Kidney (tissue), 14 donors: Measurements from ENCODE around the gene ABCA8. TPM values are rescaled to one million over a fixed set of nuclear protein-coding genes. Genes with fewer than 3 reads are reported as not detected.

ENCODE experiments used
- DNase-seq, 5 donors: peaks; one replicate each; pipeline ENCODE4 v3.0.0-alpha.2; 2013 to 2020
- FAIRE-seq: peaks from 2 replicates; lab custom pipeline; 2012; peaks lifted over from hg19 to GRCh38; lab: Jason Lieb, UNC
- H3K27ac ChIP-seq, 2 donors: one replicate each; pipeline ENCODE4 v1.7.0; 2013; ENCODE audit warnings: low read depth in 2 of 2, low read length in 2 of 2, inconsistent platforms in 1 of 2
- H3K27me3 ChIP-seq: one replicate; pipeline ENCODE4 v1.7.1; 2013; ENCODE audit warnings: low read length, inconsistent platforms; ENCODE audit not compliant: control insufficient read depth, insufficient read depth
- H3K36me3 ChIP-seq, 3 donors: one replicate each; pipeline versions ENCODE4 v1.7.0 to v1.7.1; 2013; ENCODE audit warnings: low read length in 3 of 3, control low read depth in 1 of 3, inconsistent platforms in 1 of 3; ENCODE audit not compliant: insufficient read depth in 3 of 3, control insufficient read depth in 2 of 3
- H3K4me1 ChIP-seq, 3 donors: one replicate each; pipeline versions ENCODE4 v1.7.0 to v1.7.1; 2013; ENCODE audit warnings: low read length in 3 of 3, inconsistent platforms in 1 of 3, low read depth in 1 of 3; ENCODE audit not compliant: control insufficient read depth in 2 of 3, insufficient read depth in 2 of 3
- H3K4me3 ChIP-seq, 3 donors: one replicate each; pipeline versions ENCODE4 v1.7.0 to v1.8.1; 2013; ENCODE audit warnings: low read length in 3 of 3, control low read depth in 1 of 3, inconsistent platforms in 1 of 3
- H3K9ac ChIP-seq, 3 donors: one replicate each; pipeline versions ENCODE4 v1.7.0 to v1.7.1; 2013; ENCODE audit warnings: low read length in 3 of 3, control low read depth in 1 of 3, inconsistent platforms in 1 of 3
- H3K9me3 ChIP-seq, 3 donors: one replicate each; pipeline versions ENCODE4 v1.7.0 to v1.7.1; 2013; ENCODE audit warnings: low read length in 3 of 3, control low read depth in 1 of 3, inconsistent platforms in 1 of 3; ENCODE audit not compliant: control insufficient read depth in 2 of 3, insufficient read depth in 1 of 3
- CTCF ChIP-seq: IDR thresholded peaks from 3 replicates; pipeline ENCODE4 v1.5.1; 2012; ENCODE audit warnings: mild to moderate bottlenecking, moderate library complexity, borderline replicate concordance; ENCODE audit not compliant: insufficient read depth; ENCODE audit errors: extremely low read depth
- intact Hi-C: fragments of 100-400 bp; cut with DNase I; formaldehyde crosslinking; loops from one replicate; pipeline ENCODE4 v1.11.1; 2022
- polyA plus RNA-seq: library from polyadenylated mRNA; stranded (reverse); fragments of 350-450 nt; fragmentation: Illumina TruSeq; extraction: RNeasy Lipid Tissue Mini Kit (QIAGEN cat#74804); gene quantifications from one replicate; pipeline ENCODE4 v1.2.3, GENCODE V29; 2014; ENCODE audit warnings: low read depth, low replicate concordance; ENCODE audit not compliant: insufficient read depth
- total RNA-seq: library from RNA; stranded (reverse); fragmentation: NEBNext Ultra II Directional; extraction: Animal tissue kit (Norgen Biotek cat#: 25700); gene quantifications from one replicate; pipeline ENCODE4 v1.2.1, GENCODE V29; 2021
- donor health status: control.
- donor health status: control.
- donor health status: control.
- donor health status: control.
- donor health status: control.
- donor health status: DM: yes; HTN: yes; CAD: no.
- donor health status: Normal renal cell carcinoma (clear cell type).

Gene ABCA8
- total and polyA plus RNA-seq, 2 donors from 2014 or later: 3.7 to 9.4 TPM

GRCh38 chr17:68897557-68897956 is 57.6 kb downstream of the ABCA8 start:
- TF ChIP-seq CTCF: no peak
- intact Hi-C loops: no loop called here

GRCh38 chr17:68892658-68893057 is 62.5 kb downstream of the ABCA8 start:
- no peak overlapping the region for H3K9ac ChIP-seq
- intact Hi-C loops: no loop called here
- no peaks in the 10 kb centered on the region for H3K4me1 ChIP-seq
- peaks cover 0 to 5% (median 0%) of the 10 kb centered on the region in 3 donors for H3K9me3 ChIP-seq
- FAIRE-seq: no peak
- DNase-seq: no peak
- no peaks in the 10 kb centered on the region for H3K27me3 ChIP-seq
- TF ChIP-seq CTCF: no peak
- H3K4me3 ChIP-seq: no peak overlapping the region
- no peaks in the 10 kb centered on the region for H3K36me3 ChIP-seq
- no peak overlapping the region for H3K27ac ChIP-seq

More at GRCh38 chr17:68897557-68897956, 57.6 kb downstream of the ABCA8 start:
- H3K27ac ChIP-seq: no peak overlapping the region
- H3K9me3 ChIP-seq: peaks cover 0 to 7% (median 0%) of the 10 kb centered on the region in 3 donors
- no peaks in the 10 kb centered on the region for H3K27me3 ChIP-seq
- H3K4me3 ChIP-seq: no peak overlapping the region
- H3K36me3 ChIP-seq: no peaks in the 10 kb centered on the region
- no peak for FAIRE-seq
- H3K9ac ChIP-seq: no peak overlapping the region
- no peak for DNase-seq
- no peaks in the 10 kb centered on the region for H3K4me1 ChIP-seq

GRCh38 chr17:68892193-68892592 is 63.0 kb downstream of the ABCA8 start:
- intact Hi-C loops: no loop called here
- DNase-seq: no peak
- Histone ChIP-seq H3K9ac (no peak overlapping the region), H3K9me3 (peaks cover 0 to under 1% (median 0%) of the 10 kb centered on the region in 3 donors), H3K27ac (no peak overlapping the region), H3K27me3 (no peaks in the 10 kb centered on the region), H3K4me1 (no peaks in the 10 kb centered on the region), H3K36me3 (no peaks in the 10 kb centered on the region), H3K4me3 (no peak overlapping the region)
- no peak for TF ChIP-seq CTCF
- no peak for FAIRE-seq

- no peak overlapping the region for H3K4me3 ChIP-seq
- H3K9ac ChIP-seq: no peak overlapping the region
- no peak for FAIRE-seq
- TF ChIP-seq CTCF: no peak
- H3K9me3 ChIP-seq: no peaks in the 10 kb centered on the region
- no peak overlapping the region for H3K27ac ChIP-seq
- no peaks in the 10 kb centered on the region for H3K4me1 ChIP-seq
- no peaks in the 10 kb centered on the region for H3K36me3 ChIP-seq
- intact Hi-C loops: no loop called here
- H3K27me3 ChIP-seq: no peaks in the 10 kb centered on the region
- DNase-seq: no peak
These were observed 68.8 kb downstream of the ABCA8 start for GRCh38 chr17:68886401-68886800.
